ENCODE results near the gene KANSL1.
"Not testable (repeated sequence)": the region's sequence is repeated elsewhere in the genome, so short reads cannot be mapped to it uniquely, and the experiment has no call there.

The KANSL1 gene

DNA sequence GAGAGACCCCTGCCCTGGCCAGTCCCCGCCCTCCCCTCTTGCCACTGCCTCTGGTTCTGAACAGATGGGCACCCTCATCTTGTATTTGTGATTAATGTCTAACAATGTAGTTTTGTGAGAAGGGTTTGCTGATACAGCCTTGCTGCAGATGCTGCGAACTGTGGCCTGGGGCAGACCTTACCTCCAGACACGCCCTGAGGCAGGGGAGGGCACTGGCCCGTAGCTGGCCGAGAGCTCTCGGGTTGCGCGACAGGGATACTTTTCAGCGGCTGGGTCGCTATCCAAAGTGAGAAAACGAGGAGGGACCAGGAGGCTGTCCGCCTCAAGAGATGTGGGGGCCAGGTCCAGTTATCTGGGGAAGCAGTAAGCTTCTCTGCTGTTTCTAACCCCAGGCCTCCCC, 172.2 kb downstream of the KANSL1 start:
- DNase-seq (ENCODE audit: low read depth, low spot score) = no peak

GRCh38 chr17:46020023-46020761, 173.0 kb downstream of the KANSL1 start:
- no peak for DNase-seq (ENCODE audit: low read depth, low spot score)

- not testable (repeated sequence) for DNase-seq (ENCODE audit: low read depth, low spot score)
Measured at GRCh38 chr17:46019408-46019925, 173.8 kb downstream of the KANSL1 start.

DNA sequence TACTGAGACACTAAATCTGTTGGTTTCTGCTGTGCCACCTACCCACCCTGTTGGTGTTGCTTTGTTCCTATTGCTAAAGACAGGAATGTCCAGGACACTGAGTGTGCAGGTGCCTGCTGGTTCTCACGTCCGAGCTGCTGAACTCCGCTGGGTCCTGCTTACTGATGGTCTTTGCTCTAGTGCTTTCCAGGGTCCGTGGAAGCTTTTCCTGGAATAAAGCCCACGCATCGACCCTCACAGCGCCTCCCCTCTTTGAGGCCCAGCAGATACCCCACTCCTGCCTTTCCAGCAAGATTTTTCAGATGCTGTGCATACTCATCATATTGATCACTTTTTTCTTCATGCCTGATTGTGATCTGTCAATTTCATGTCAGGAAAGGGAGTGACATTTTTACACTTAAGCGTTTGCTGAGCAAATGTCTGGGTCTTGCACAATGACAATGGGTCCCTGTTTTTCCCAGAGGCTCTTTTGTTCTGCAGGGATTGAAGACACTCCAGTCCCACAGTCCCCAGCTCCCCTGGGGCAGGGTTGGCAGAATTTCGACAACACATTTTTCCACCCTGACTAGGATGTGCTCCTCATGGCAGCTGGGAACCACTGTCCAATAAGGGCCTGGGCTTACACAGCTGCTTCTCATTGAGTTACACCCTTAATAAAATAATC, 179.6 kb downstream of the KANSL1 start:
- no peak for DNase-seq (ENCODE audit: low read depth, low spot score)

DNA sequence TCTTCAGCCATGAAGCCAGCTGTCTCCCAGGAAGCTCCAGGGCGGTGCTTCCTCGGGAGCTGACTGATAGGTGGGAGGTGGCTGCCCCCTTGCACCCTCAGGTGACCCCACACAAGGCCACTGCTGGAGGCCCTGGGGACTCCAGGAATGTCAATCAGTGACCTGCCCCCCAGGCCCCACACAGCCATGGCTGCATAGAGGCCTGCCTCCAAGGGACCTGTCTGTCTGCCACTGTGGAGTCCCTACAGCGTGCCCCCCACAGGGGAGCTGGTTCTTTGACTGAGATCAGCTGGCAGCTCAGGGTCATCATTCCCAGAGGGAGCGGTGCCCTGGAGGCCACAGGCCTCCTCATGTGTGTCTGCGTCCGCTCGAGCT, 180.1 kb downstream of the KANSL1 start:
- DNase-seq (ENCODE audit: low read depth, low spot score) = no peak

- no peak for DNase-seq (ENCODE audit: low read depth, low spot score)
Measured at GRCh38 chr17:46012506-46013079, 180.6 kb downstream of the KANSL1 start.

- DNase-seq (ENCODE audit: low read depth, low spot score) = no peak
Measured at GRCh38 chr17:46011711-46012505, 181.3 kb downstream of the KANSL1 start.

DNA sequence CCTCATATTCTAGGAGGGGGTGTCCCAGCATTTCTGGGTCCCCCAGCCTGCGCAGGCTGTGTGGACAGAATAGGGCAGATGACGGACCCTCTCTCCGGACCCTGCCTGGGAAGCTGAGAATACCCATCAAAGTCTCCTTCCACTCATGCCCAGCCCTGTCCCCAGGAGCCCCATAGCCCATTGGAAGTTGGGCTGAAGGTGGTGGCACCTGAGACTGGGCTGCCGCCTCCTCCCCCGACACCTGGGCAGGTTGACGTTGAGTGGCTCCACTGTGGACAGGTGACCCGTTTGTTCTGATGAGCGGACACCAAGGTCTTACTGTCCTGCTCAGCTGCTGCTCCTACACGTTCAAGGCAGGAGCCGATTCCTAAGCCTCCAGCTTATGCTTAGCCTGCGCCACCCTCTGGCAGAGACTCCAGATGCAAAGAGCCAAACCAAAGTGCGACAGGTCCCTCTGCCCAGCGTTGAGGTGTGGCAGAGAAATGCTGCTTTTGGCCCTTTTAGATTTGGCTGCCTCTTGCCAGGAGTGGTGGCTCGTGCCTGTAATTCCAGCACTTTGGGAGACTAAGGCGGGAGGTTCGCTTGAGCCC, 182.5 kb downstream of the KANSL1 start:
- no peak for DNase-seq (ENCODE audit: low read depth, low spot score)

DNA sequence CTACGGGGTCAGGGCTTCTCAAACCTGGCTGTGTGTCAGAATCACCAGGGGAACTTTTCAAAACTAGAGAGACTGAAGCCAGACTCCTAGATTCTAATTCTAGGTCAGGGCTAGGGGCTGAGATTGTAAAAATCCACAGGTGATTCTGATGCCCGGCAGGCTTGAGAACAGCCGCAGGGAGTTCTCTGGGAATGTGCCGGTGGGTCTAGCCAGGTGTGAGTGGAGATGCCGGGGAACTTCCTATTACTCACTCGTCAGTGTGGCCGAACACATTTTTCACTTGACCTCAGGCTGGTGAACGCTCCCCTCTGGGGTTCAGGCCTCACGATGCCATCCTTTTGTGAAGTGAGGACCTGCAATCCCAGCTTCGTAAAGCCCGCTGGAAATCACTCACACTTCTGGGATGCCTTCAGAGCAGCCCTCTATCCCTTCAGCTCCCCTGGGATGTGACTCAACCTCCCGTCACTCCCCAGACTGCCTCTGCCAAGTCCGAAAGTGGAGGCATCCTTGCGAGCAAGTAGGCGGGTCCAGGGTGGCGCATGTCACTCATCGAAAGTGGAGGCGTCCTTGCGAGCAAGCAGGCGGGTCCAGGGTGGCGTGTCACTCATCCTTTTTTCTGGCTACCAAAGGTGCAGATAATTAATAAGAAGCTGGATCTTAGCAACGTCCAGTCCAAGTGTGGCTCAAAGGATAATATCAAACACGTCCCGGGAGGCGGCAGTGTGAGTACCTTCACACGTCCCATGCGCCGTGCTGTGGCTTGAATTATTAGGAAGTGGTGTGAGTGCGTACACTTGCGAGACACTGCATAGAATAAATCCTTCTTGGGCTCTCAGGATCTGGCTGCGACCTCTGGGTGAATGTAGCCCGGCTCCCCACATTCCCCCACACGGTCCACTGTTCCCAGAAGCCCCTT, 183.3 kb downstream of the KANSL1 start:
- DNase-seq (ENCODE audit: low read depth, low spot score) = no peak

- DNase-seq (ENCODE audit: low read depth, low spot score) = no peak
Measured at GRCh38 chr17:46008591-46008990, 184.6 kb downstream of the KANSL1 start.

DNA sequence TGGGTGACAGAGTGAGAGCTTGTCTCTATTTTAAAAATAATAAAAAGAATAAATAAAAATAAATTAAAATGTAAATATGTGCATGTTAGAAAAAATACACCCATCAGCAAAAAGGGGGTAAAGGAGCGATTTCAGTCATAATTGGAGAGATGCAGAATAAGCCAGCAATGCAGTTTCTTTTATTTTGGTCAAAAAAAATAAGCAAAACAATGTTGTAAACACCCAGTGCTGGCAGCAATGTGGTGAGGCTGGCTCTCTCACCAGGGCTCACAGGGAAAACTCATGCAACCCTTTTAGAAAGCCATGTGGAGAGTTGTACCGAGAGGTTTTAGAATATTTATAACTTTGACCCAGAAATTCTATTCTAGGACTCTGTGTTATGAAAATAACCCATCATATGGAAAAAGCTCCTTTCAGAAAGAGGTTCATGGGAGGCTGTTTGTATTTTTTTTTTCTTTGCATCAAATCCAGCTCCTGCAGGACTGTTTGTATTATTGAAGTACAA, 185.7 kb downstream of the KANSL1 start:
- no peak for DNase-seq (ENCODE audit: low read depth, low spot score)

GRCh38 chr17:46006082-46006481, 187.1 kb downstream of the KANSL1 start:
- not testable (repeated sequence) for DNase-seq (ENCODE audit: low read depth, low spot score)

- DNase-seq (ENCODE audit: low read depth, low spot score) = no peak
Measured at GRCh38 chr17:46003907-46004748, 189.1 kb downstream of the KANSL1 start.

DNA sequence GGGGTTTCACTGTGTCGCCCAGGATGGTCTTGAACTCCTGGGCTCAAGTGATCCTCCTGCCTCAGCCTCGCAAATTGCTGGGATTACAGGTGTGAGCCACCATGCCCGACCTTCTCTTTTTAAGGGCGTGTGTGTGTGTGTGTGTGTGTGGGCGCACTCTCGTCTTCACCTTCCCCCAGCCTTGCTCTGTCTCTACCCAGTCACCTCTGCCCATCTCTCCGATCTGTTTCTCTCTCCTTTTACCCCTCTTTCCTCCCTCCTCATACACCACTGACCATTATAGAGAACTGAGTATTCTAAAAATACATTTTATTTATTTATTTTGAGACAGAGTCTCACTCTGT, 190.3 kb downstream of the KANSL1 start:
- DNase-seq (ENCODE audit: low read depth, low spot score) = no peak

- no peak for DNase-seq (ENCODE audit: low read depth, low spot score)
Measured at GRCh38 chr17:46002311-46002972, 190.8 kb downstream of the KANSL1 start.

GRCh38 chr17:46001390-46002310, 191.6 kb downstream of the KANSL1 start:
- DNase-seq (ENCODE audit: low read depth, low spot score) = no peak

GRCh38 chr17:46000757-46001156, 192.5 kb downstream of the KANSL1 start:
- no peak for DNase-seq (ENCODE audit: low read depth, low spot score)

DNA sequence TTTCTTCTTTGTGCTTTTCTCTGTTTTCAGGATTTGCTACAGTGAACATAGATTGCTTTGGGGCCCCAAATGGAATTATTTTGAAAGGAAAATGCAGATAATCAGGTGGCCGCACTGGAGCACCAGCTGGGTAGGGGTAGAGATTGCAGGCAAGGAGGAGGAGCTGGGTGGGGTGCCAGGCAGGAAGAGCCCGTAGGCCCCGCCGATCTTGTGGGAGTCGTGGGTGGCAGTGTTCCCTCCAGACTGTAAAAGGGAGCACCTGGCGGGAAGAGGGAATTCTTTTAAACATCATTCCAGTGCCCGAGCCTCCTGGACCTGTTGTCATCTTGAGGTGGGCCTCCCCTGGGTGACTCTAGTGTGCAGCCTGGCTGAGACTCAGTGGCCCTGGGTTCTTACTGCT, 192.9 kb downstream of the KANSL1 start:
- DNase-seq (ENCODE audit: low read depth, low spot score) = no peak

Measured in iPS DF 19.7 (cell line).